SK-N-SH (cell line): Measurements from ENCODE around the gene BARD1. TPM values are rescaled to one million over a fixed set of nuclear protein-coding genes. Genes with fewer than 3 reads are reported as not detected.

Experiments used
- CTCF ChIA-PET: fragments of 300-600, 350-600 bp; formaldehyde crosslinking; extraction: SDS; loops from one replicate; lab custom pipeline; 2021; lab: Yijun Ruan, JAX
- POLR2A ChIA-PET: fragments of 350-600 bp; sonication (Branson Sonifier 250); formaldehyde crosslinking; extraction: SDS; loops from one replicate; lab custom pipeline; 2020; ENCODE audit warnings: antibody characterized with exemption, inconsistent platforms; lab: Yijun Ruan, JAX
- DNase-seq: peaks from one replicate; pipeline ENCODE4 v3.0.0; 2012
- H2AFZ ChIP-seq: fragments of 200-600 bp; sonication (generic); 2 replicates; pipeline ENCODE4 v1.8.1; 2016; ENCODE audit warnings: antibody characterized with exemption, mild to moderate bottlenecking, low read depth
- H3F3A ChIP-seq: fragments of 200-600 bp; sonication (generic); replicated peaks from 2 replicates; pipeline ENCODE3; 2016; ENCODE audit warnings: antibody characterized with exemption, mild to moderate bottlenecking; ENCODE audit not compliant: insufficient read depth
- H3K27ac ChIP-seq, 2 experiments: fragments of 200-500 bp in 1 of 2; fragments of 200-600 bp in 1 of 2; sonication (Bioruptor generic) in 1 of 2; sonication (generic), shearing (Covaris generic) in 1 of 2; 2 replicates each; pipeline versions ENCODE4 v1.5.1 to v1.6.1; 2014 to 2016; ENCODE audit warnings: low read depth in 2 of 2, inconsistent platforms in 1 of 2, low read length in 1 of 2, mild to moderate bottlenecking in 1 of 2, mixed read lengths in 1 of 2
- H3K27me3 ChIP-seq: fragments of 200-600 bp; sonication (generic), shearing (Covaris generic); 2 replicates; pipeline ENCODE4 v1.6.1; 2016; ENCODE audit warnings: mixed run types; ENCODE audit not compliant: insufficient read depth
- H3K36me3 ChIP-seq, 2 experiments: fragments of 200-500 bp in 1 of 2; fragments of 200-600 bp in 1 of 2; sonication (Bioruptor generic) in 1 of 2; sonication (generic) in 1 of 2; replicated peaks in 1 of 2; 2 replicates each; pipeline versions ENCODE3 to v1.5.1; 2014 to 2016; ENCODE audit warnings: low read length in 1 of 2, mild to moderate bottlenecking in 1 of 2; ENCODE audit not compliant: insufficient read depth in 2 of 2, control insufficient read depth in 1 of 2
- H3K4me1 ChIP-seq, 2 experiments: fragments of 200-500 bp in 1 of 2; fragments of 200-600 bp in 1 of 2; sonication (Bioruptor generic) in 1 of 2; sonication (generic), shearing (Covaris generic) in 1 of 2; 2 replicates each; pipeline versions ENCODE4 v1.5.1 to v1.6.1; 2014 to 2016; ENCODE audit warnings: low read depth in 1 of 2, low read length in 1 of 2, mixed run types in 1 of 2; ENCODE audit not compliant: insufficient read depth in 2 of 2, control insufficient read depth in 1 of 2
- H3K4me2 ChIP-seq: fragments of 200-600 bp; sonication (generic), shearing (Covaris generic); 2 replicates; pipeline ENCODE4 v1.6.1; 2017; ENCODE audit warnings: mixed run types
- H3K4me3 ChIP-seq, 2 experiments: fragments of 200-500 bp in 1 of 2; fragments of 200-600 bp in 1 of 2; sonication (Bioruptor generic) in 1 of 2; sonication (generic), shearing (Covaris generic) in 1 of 2; 2 replicates each; pipeline versions ENCODE4 v1.5.1 to v1.8.1; 2014 to 2016; ENCODE audit warnings: low read depth in 2 of 2, inconsistent platforms in 1 of 2, low read length in 1 of 2, mild to moderate bottlenecking in 1 of 2, mixed read lengths in 1 of 2, moderate library complexity in 1 of 2
- H3K79me2 ChIP-seq: fragments of 200-600 bp; sonication (generic); 2 replicates; pipeline ENCODE4 v1.8.1; 2017; ENCODE audit warnings: mild to moderate bottlenecking; ENCODE audit not compliant: insufficient read depth
- H3K9ac ChIP-seq: fragments of 200-600 bp; sonication (generic); 2 replicates; pipeline ENCODE4 v1.6.1; 2017; ENCODE audit warnings: mixed run types
- H3K9me2 ChIP-seq: fragments of 200-600 bp; sonication (generic); 2 replicates; pipeline ENCODE4 v1.6.1; 2017; ENCODE audit warnings: mixed run types
- H3K9me3 ChIP-seq: fragments of 200-600 bp; sonication (generic); 2 replicates; pipeline ENCODE4 v1.6.1; 2017; ENCODE audit warnings: mixed run types, mild to moderate bottlenecking, moderate library complexity
- H4K20me1 ChIP-seq: fragments of 200-600 bp; sonication (generic); 2 replicates; pipeline ENCODE4 v1.6.1; 2017; ENCODE audit warnings: mild to moderate bottlenecking, mixed run types; ENCODE audit not compliant: insufficient read depth
- EP300 ChIP-seq, 2 experiments: IDR thresholded peaks; 2 replicates each; pipeline versions ENCODE4 v1.4.0 to v1.6.1; 2012; ENCODE audit warnings: borderline replicate concordance in 1 of 2, low read depth in 1 of 2, low read length in 1 of 2
- FOSL2 ChIP-seq: IDR thresholded peaks from 2 replicates; pipeline ENCODE4 v1.4.0; 2012; ENCODE audit warnings: low read depth, mild to moderate bottlenecking, moderate library complexity, borderline replicate concordance
- GATA2 ChIP-seq: sonication (generic); formaldehyde crosslinking; IDR thresholded peaks from 2 replicates; pipeline ENCODE4 v1.5.0; 2020; ENCODE audit warnings: mild to moderate bottlenecking, missing genetic modification reagents
- MXI1 ChIP-seq: IDR thresholded peaks from 2 replicates; pipeline ENCODE4 v1.6.1; 2012; ENCODE audit warnings: mild to moderate bottlenecking, low read depth, low read length, improper control_type of control experiment
- PBX3 ChIP-seq: IDR thresholded peaks from 2 replicates; pipeline ENCODE4; 2012
- RAD21 ChIP-seq: IDR thresholded peaks from 2 replicates; pipeline ENCODE4 v1.6.1; 2012; ENCODE audit warnings: mild to moderate bottlenecking, low read length
- RCOR1 ChIP-seq: fragments of 150-350 bp; IDR thresholded peaks from 2 replicates; pipeline ENCODE4 v1.6.1; 2017; ENCODE audit warnings: antibody characterized with exemption, low read length
- REST ChIP-seq: IDR thresholded peaks from 2 replicates; pipeline ENCODE4 v1.6.1; 2012; ENCODE audit warnings: mild to moderate bottlenecking, low read depth, low read length, moderate library complexity
- RFX5 ChIP-seq: IDR thresholded peaks from 2 replicates; pipeline ENCODE4 v1.6.1; 2012; ENCODE audit warnings: mild to moderate bottlenecking, improper control_type of control experiment, low read length
- SIN3A ChIP-seq: IDR thresholded peaks from 2 replicates; pipeline ENCODE4 v1.6.1; 2012; ENCODE audit warnings: low read depth, mild to moderate bottlenecking, low read length, moderate library complexity, borderline replicate concordance
- USF2 ChIP-seq: fragments of 150-350 bp; IDR thresholded peaks from 2 replicates; pipeline ENCODE4 v1.6.1; 2017; ENCODE audit warnings: antibody characterized with exemption, low read length, low read depth, borderline replicate concordance
- YY1 ChIP-seq: IDR thresholded peaks from 2 replicates; pipeline ENCODE4 v1.4.0; 2012; ENCODE audit warnings: low read depth, mild to moderate bottlenecking
- ZBTB33 ChIP-seq: IDR thresholded peaks from 2 replicates; pipeline ENCODE4 v1.4.0; 2012; ENCODE audit warnings: low read depth, borderline replicate concordance
- WGBS: methylation state at CpG from one replicate; pipeline ENCODE4 v1.1.6; 2017; ENCODE audit warnings: low lambda C conversion rate; 5-methylcytosine and 5-hydroxymethylcytosine counted together
- polyA plus RNA-seq, 3 experiments: library from polyadenylated mRNA; depleted of rRNA; stranded (reverse); fragments of >200 nt; gene quantifications; 2 replicates each; pipeline ENCODE4 v1.2.3, GENCODE V29; 2012

BARD1 gene
- polyA plus RNA-seq, 1 of the 3 experiments (the other 2 are of a cell fraction) = 2.4 TPM

GRCh38 chr2:214810671-214811070 is 1.2 kb upstream of the BARD1 start:
- Histone ChIP-seq H3K9ac (0 out of 2 replicates have a peak overlapping the region, but pooled peaks have one; percentile 68), H3K4me1 (peaks cover 7 to 10% of the 10 kb centered on the region in 2 experiments; a peak in 3 of 4 replicates), H3F3A (peaks cover 11% of the 10 kb centered on the region), H4K20me1 (no peaks in the 10 kb centered on the region; the same call in 1 of the 2 replicates), H3K36me3 (no peaks in the 10 kb centered on the region), H3K4me3 (peak overlapping the region in 1 of 2 experiments; percentile 91; a peak in 2 of 4 replicates), H3K9me3 (no peaks in the 10 kb centered on the region), H3K27me3 (no peaks in the 10 kb centered on the region), H3K4me2 (peak overlapping the region; percentile 79), H3K27ac (peak overlapping the region in 1 of 2 experiments; percentile 95; a peak in 2 of 4 replicates), H3K9me2 (no peaks in the 10 kb centered on the region), H3K79me2 (peaks cover 37% of the 10 kb centered on the region), H2AFZ (peak overlapping the region; percentile 97)
- 81% methylated on average over 14 of the region's 14 CpGs for WGBS
- DNase-seq = no peak
- POLR2A ChIA-PET = interaction anchor here (1.1 kb wide), 1 partner anchor 501 kb away, joined by 3 read pairs; the partner anchor contains the start of gene ATIC
- CTCF ChIA-PET = no interaction called here
- no peak for TF ChIP-seq FOSL2
- TF ChIP-seq RCOR1 = no peak
- no peak for TF ChIP-seq YY1
- TF ChIP-seq ZBTB33 = no peak
- TF ChIP-seq REST = no peak
- no peak for TF ChIP-seq MXI1
- TF ChIP-seq EP300 (IDR thresholded peaks at IDR 0.05; ENCODE audit: borderline replicate concordance in 1 of 2, low read depth in 1 of 2, low read length in 1 of 2) = no peak
- TF ChIP-seq GATA2 (CRISPR knock-in tag) = no peak
- TF ChIP-seq RFX5 = no peak
- no peak for TF ChIP-seq PBX3
- TF ChIP-seq SIN3A = no peak
- no peak for TF ChIP-seq USF2
- no peak for TF ChIP-seq RAD21
